Lung (tissue), 12 donors: Measurements from ENCODE around the gene ATF6B. TPM values are rescaled to one million over a fixed set of nuclear protein-coding genes. Genes with fewer than 3 reads are reported as not detected.
"Not testable (repeated sequence)": the region's sequence is repeated elsewhere in the genome, so short reads cannot be mapped to it uniquely, and the experiment has no call there.

ENCODE experiments used
- ATAC-seq: fragments of 200-7000 bp; cut with Tn5 transposase; one replicate; pipeline ENCODE4 v1.9.1; 2020; ENCODE audit warnings: moderate number of reproducible peaks; ENCODE audit not compliant: insufficient read depth, low FRiP score
- DNase-seq, 3 donors: peaks; one replicate each; pipeline ENCODE4 v3.0.0-alpha.2; 2013 to 2017
- H3K27ac ChIP-seq, 2 donors: one replicate each; pipeline ENCODE4 v1.5.1; 2013; ENCODE audit warnings: mild to moderate bottlenecking in 2 of 2, moderate library complexity in 2 of 2, control low read depth in 1 of 2, inconsistent platforms in 1 of 2, low read depth in 1 of 2, low read length in 1 of 2
- H3K27me3 ChIP-seq, 3 donors: one replicate each; pipeline ENCODE4 v1.5.1; 2013; ENCODE audit warnings: low read length in 2 of 3; ENCODE audit not compliant: control insufficient read depth in 3 of 3, insufficient read depth in 3 of 3
- H3K36me3 ChIP-seq, 4 donors: one replicate each; pipeline ENCODE4 v1.5.1; 2013; ENCODE audit warnings: low read length in 4 of 4, mild to moderate bottlenecking in 1 of 4, moderate library complexity in 1 of 4; ENCODE audit not compliant: control insufficient read depth in 4 of 4, insufficient read depth in 4 of 4
- H3K4me1 ChIP-seq, 5 donors: one replicate each; pipeline ENCODE4 v1.5.1; 2013; ENCODE audit warnings: low read length in 5 of 5, mild to moderate bottlenecking in 2 of 5, moderate library complexity in 1 of 5; ENCODE audit not compliant: control insufficient read depth in 5 of 5, insufficient read depth in 5 of 5
- H3K4me3 ChIP-seq: one replicate; pipeline ENCODE4 v1.5.1; 2013; ENCODE audit warnings: mild to moderate bottlenecking, control low read depth, moderate library complexity
- H3K9ac ChIP-seq, 2 donors: one replicate each; pipeline ENCODE4 v1.5.1; 2013; ENCODE audit warnings: low read length in 2 of 2, control low read depth in 1 of 2; ENCODE audit not compliant: insufficient read depth in 1 of 2
- H3K9me3 ChIP-seq, 4 donors: one replicate each; pipeline ENCODE4 v1.5.1; 2013; ENCODE audit warnings: low read length in 3 of 4, mild to moderate bottlenecking in 1 of 4, moderate library complexity in 1 of 4; ENCODE audit not compliant: control insufficient read depth in 4 of 4, insufficient read depth in 3 of 4
- CTCF ChIP-seq: IDR thresholded peaks from 2 replicates; pipeline ENCODE4 v1.5.1; 2012; ENCODE audit warnings: mild to moderate bottlenecking; ENCODE audit errors: control extremely low read depth, extremely low read depth
- WGBS, 2 donors: extraction: QIAGEN DNeasy Blood & Tissue Kit; methylation state at CpG; one replicate each; pipeline ENCODE4 v1.1.7; 2013; 5-methylcytosine and 5-hydroxymethylcytosine counted together
- polyA plus RNA-seq, 2 donors: library from polyadenylated mRNA; stranded (reverse); fragments of 200-250 nt; gene quantifications; one replicate each; pipeline ENCODE4 v1.2.1, GENCODE V29; 2013
- total RNA-seq, 2 donors: library from RNA; depleted of rRNA in 1 of 2; stranded (reverse); fragments of >200 nt in 1 of 2; gene quantifications; one replicate each; pipeline ENCODE4 v1.2.1, GENCODE V29; 2014 to 2021
- donor health status: control.
- donor health status: control.
- donor health status: Bipolar disorder and iron deficiency.
- donor health status: healthy.
- donor health status: DM: yes; HTN: yes; CAD: no.

Gene ATF6B
- total and polyA plus RNA-seq, 4 donors = 50.1 to 101 (median 62.4) TPM

- Histone ChIP-seq H3K27me3 (no peaks in the 10 kb centered on the region), H3K9me3 (no peaks in the 10 kb centered on the region), H3K27ac (no peak overlapping the region), H3K9ac (no peak overlapping the region), H3K4me3 (no peak overlapping the region), H3K4me1 (peaks cover 0 to 5% (median 0%) of the 10 kb centered on the region in 5 donors), H3K36me3 (peaks cover 0 to 31% (median 0%) of the 10 kb centered on the region in 4 donors)
- no peak for ATAC-seq
- no peak for DNase-seq
- WGBS, 2 donors = 83 to 91% methylated on average over 24 of the region's 24 CpGs
- TF ChIP-seq CTCF = no peak
These were observed 58.0 kb downstream of the ATF6B start for GRCh38 chr6:32069878-32070515.

GRCh38 chr6:32069460-32069859, 58.6 kb downstream of the ATF6B start:
- Histone ChIP-seq H3K4me1 (peaks cover 0 to 5% (median 0%) of the 10 kb centered on the region in 5 donors), H3K4me3 (no peak overlapping the region), H3K27ac (no peak overlapping the region), H3K9ac (no peak overlapping the region), H3K9me3 (no peaks in the 10 kb centered on the region), H3K27me3 (no peaks in the 10 kb centered on the region), H3K36me3 (peaks cover 0 to 33% (median 0%) of the 10 kb centered on the region in 4 donors)
- TF ChIP-seq CTCF = no peak
- ATAC-seq (no peak), DNase-seq (no peak)
- 91 to 95% methylated on average over 17 of the region's 17 CpGs for WGBS, 2 donors

DNA sequence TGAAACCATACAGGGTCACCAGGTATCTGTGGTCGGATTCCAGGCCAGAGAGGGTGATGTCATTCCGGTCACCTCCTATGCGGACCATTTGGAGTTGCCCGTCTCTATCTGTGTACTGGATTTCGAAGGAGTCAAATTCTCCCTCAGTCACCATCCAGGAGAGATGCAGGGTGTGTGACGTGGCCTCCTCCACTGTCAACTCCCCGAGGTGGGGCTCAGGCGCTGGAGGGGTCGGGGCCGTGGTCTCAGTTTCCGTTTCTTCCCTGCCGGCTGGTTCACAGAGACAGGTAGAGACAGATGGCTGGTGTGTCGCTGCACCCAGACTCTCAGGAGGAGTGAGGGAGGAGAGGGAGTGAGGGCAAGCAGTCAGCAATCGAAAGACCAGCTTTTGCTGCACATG, 59.2 kb downstream of the ATF6B start:
- Histone ChIP-seq H3K4me1 (peaks cover 0 to 5% (median 0%) of the 10 kb centered on the region in 5 donors), H3K9me3 (no peaks in the 10 kb centered on the region), H3K27ac (no peak overlapping the region), H3K9ac (no peak overlapping the region), H3K27me3 (no peaks in the 10 kb centered on the region), H3K4me3 (no peak overlapping the region), H3K36me3 (peaks cover 0 to 33% (median 0%) of the 10 kb centered on the region in 4 donors)
- no peak for ATAC-seq
- no peak for TF ChIP-seq CTCF
- DNase-seq = no peak
- WGBS, 2 donors = 90 to 97% methylated on average over 14 of the region's 14 CpGs

DNA sequence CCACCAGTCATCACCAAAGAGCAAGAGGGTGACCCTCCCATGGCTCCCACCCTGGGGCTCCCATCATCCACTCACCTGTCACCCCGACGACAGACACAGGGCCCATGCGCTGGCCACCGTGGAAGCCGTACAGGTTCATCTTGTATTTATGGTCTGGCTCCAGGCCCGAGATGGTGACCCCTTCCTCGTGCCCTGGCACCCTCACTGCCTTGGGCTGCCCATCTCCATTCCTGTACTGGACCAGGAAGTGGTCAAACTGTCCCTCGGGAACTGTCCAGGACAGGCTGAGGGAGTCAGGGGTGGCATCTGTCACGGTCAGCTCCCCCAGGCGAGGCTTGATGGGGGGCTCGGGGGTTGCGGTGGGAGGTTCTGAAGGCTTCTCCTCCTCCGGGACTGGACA, 59.7 kb downstream of the ATF6B start:
- H3K27ac ChIP-seq, H3K9me3 ChIP-seq, DNase-seq, H3K4me1 ChIP-seq, H3K4me3 ChIP-seq, H3K27me3 ChIP-seq, H3K9ac ChIP-seq, ATAC-seq: not testable (repeated sequence)
- H3K36me3 ChIP-seq = peaks cover 0 to 31% (median 0%) of the 10 kb centered on the region in 4 donors
- WGBS, 2 donors = 85 to 96% methylated on average over 13 of the region's 13 CpGs

GRCh38 chr6:32067521-32067920, 60.5 kb downstream of the ATF6B start:
- not testable (repeated sequence) for H3K9ac ChIP-seq, H3K4me1 ChIP-seq, ATAC-seq, DNase-seq, H3K9me3 ChIP-seq, H3K4me3 ChIP-seq, H3K27me3 ChIP-seq, H3K27ac ChIP-seq
- WGBS, 2 donors = 90 to 92% methylated on average over 15 to 19 of the region's 19 CpGs
- H3K36me3 ChIP-seq = peaks cover 0 to 26% (median 0%) of the 10 kb centered on the region in 4 donors
